Calu3 (cell line): ENCODE results near the gene PSME3. TPM values are rescaled to one million over a fixed set of nuclear protein-coding genes. Genes with fewer than 3 reads are reported as not detected.

Experiments
- BruUV-seq: library from RNA; stranded (reverse); fragments of 400-500 nt; replicated peaks from 2 replicates; lab custom pipeline; 2021; lab: Mats Ljungman, UMichigan
- CTCF ChIA-PET: fragments of 300-600 bp; sonication (Branson Sonifier 250); formaldehyde crosslinking; loops from one replicate; lab custom pipeline; 2022; ENCODE audit warnings: antibody characterized with exemption; lab: Charles Lee
- DNase-seq: peaks from one replicate; pipeline ENCODE4 v3.0.0; 2022
- H3K27ac Mint-ChIP-seq: one replicate; pipeline ENCODE4 v1.8.0; 2022; ENCODE audit warnings: mixed read lengths; ENCODE audit not compliant: unreplicated experiment
- H3K27me3 Mint-ChIP-seq: one replicate; pipeline ENCODE4 v1.8.0; 2022; ENCODE audit warnings: mixed read lengths; ENCODE audit not compliant: unreplicated experiment
- H3K36me3 Mint-ChIP-seq: one replicate; pipeline ENCODE4 v1.8.0; 2022; ENCODE audit warnings: mild to moderate bottlenecking, moderate library complexity, mixed read lengths; ENCODE audit not compliant: insufficient read depth, unreplicated experiment
- H3K4me1 Mint-ChIP-seq: one replicate; pipeline ENCODE4 v1.8.0; 2022; ENCODE audit warnings: mild to moderate bottlenecking, low read depth, mixed read lengths; ENCODE audit not compliant: unreplicated experiment
- H3K4me3 Mint-ChIP-seq: one replicate; pipeline ENCODE4 v1.8.0; 2022; ENCODE audit warnings: mild to moderate bottlenecking, low read depth, moderate library complexity, mixed read lengths; ENCODE audit not compliant: unreplicated experiment
- H3K9me3 Mint-ChIP-seq: one replicate; pipeline ENCODE4 v1.8.0; 2022; ENCODE audit warnings: low read depth, mixed read lengths; ENCODE audit not compliant: unreplicated experiment
- intact Hi-C: fragments of 100-400 bp; cut with micrococcal nuclease; formaldehyde crosslinking; loops from one replicate; pipeline ENCODE4 v1.10.0; 2022; ENCODE audit not compliant: unreplicated experiment
- total RNA-seq: library from RNA; stranded (reverse); gene quantifications from 2 replicates; pipeline ENCODE4 v1.2.3, GENCODE V29; 2022
- TF ChIP-seq, protein P1 (sequence below): fragments of 200-600 bp; IDR thresholded peaks from one replicate; pipeline ENCODE4 v1.8.0; 2022; ENCODE audit warnings: antibody characterized with exemption; ENCODE audit not compliant: unreplicated experiment

PSME3 gene
- total RNA-seq, 1 experiment from 2014 or later = 238 TPM

GRCh38 chr17:42877037-42877436 lies 43.8 kb downstream of the PSME3 start:
- CTCF ChIA-PET = no interaction called here

GRCh38 chr17:42878123-42878880 lies 45.1 kb downstream of the PSME3 start:
- intact Hi-C loops = no loop called here
- Mint-ChIP-seq H3K9me3 (no peaks in the 10 kb centered on the region), H3K27ac (no peak overlapping the region), H3K4me3 (peak overlapping the region; percentile 2), H3K4me1 (peaks cover 17% of the 10 kb centered on the region), H3K36me3 (no peaks in the 10 kb centered on the region), H3K27me3 (peaks cover 84% of the 10 kb centered on the region)
- peak; percentile 48 for DNase-seq
- TF ChIP-seq, protein P1, sequence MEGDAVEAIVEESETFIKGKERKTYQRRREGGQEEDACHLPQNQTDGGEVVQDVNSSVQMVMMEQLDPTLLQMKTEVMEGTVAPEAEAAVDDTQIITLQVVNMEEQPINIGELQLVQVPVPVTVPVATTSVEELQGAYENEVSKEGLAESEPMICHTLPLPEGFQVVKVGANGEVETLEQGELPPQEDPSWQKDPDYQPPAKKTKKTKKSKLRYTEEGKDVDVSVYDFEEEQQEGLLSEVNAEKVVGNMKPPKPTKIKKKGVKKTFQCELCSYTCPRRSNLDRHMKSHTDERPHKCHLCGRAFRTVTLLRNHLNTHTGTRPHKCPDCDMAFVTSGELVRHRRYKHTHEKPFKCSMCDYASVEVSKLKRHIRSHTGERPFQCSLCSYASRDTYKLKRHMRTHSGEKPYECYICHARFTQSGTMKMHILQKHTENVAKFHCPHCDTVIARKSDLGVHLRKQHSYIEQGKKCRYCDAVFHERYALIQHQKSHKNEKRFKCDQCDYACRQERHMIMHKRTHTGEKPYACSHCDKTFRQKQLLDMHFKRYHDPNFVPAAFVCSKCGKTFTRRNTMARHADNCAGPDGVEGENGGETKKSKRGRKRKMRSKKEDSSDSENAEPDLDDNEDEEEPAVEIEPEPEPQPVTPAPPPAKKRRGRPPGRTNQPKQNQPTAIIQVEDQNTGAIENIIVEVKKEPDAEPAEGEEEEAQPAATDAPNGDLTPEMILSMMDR = peak; percentile 17
- CTCF ChIA-PET = interaction anchor here (0.9 to 1.3 kb wide), 3 partner anchors 12 to 54 kb away, joined by 3 to 4 read pairs (median 3); partner anchors contain the start of gene BECN1
- no TSS peak for BruUV-seq

More at GRCh38 chr17:42877037-42877436, 43.8 kb downstream of the PSME3 start:
- intact Hi-C loops = no loop called here
- Mint-ChIP-seq H3K4me1 (peaks cover 17% of the 10 kb centered on the region), H3K27ac (no peak overlapping the region), H3K4me3 (no peak overlapping the region), H3K27me3 (peaks cover 95% of the 10 kb centered on the region), H3K9me3 (no peaks in the 10 kb centered on the region), H3K36me3 (no peaks in the 10 kb centered on the region)
- DNase-seq = no peak
- TF ChIP-seq, protein P1 = no peak
- BruUV-seq = no TSS peak

- intact Hi-C loops = no loop called here
- Mint-ChIP-seq H3K9me3 (no peaks in the 10 kb centered on the region), H3K4me3 (no peak overlapping the region), H3K36me3 (no peaks in the 10 kb centered on the region), H3K27me3 (peaks cover 84% of the 10 kb centered on the region), H3K4me1 (peaks cover 17% of the 10 kb centered on the region), H3K27ac (no peak overlapping the region)
- no peak for DNase-seq
- CTCF ChIA-PET = interaction anchor here (0.9 to 1.3 kb wide), 3 partner anchors 12 to 71 kb away, joined by 3 to 7 read pairs (median 4); partner anchors contain the start of gene BECN1
- TF ChIP-seq, protein P1 = no peak
- no TSS peak for BruUV-seq
These were observed 45.9 kb downstream of the PSME3 start for GRCh38 chr17:42878924-42879595.

- TF ChIP-seq, protein P1 = no peak
- Mint-ChIP-seq H3K4me1 (peaks cover 17% of the 10 kb centered on the region), H3K9me3 (no peaks in the 10 kb centered on the region), H3K27ac (no peak overlapping the region), H3K27me3 (peaks cover 81% of the 10 kb centered on the region), H3K36me3 (no peaks in the 10 kb centered on the region), H3K4me3 (no peak overlapping the region)
- intact Hi-C loops = no loop called here
- no peak for DNase-seq
- CTCF ChIA-PET = interaction anchor here (0.9 kb wide), 1 partner anchor 70 kb away, joined by 7 read pairs; no protein-coding TSS in a partner anchor
- no TSS peak for BruUV-seq
These were observed 46.4 kb downstream of the PSME3 start for GRCh38 chr17:42879596-42879985.
